ENCODE results near the gene C17orf50.

- no peak for TF ChIP-seq EZH2phosphoT487 (IDR thresholded peaks at IDR 0.05; ENCODE audit: borderline replicate concordance, low read length)
- TF ChIP-seq EZH2 (IDR thresholded peaks at IDR 0.05; ENCODE audit: low read length, unreplicated experiment): no peak
Measured at GRCh38 chr17:35804658-35805192, 44.0 kb downstream of the C17orf50 start.

All from PC-3 (cell line).